LoVo (cell line): ENCODE measurements around the gene LPP.
"Not testable (repeated sequence)": the region's sequence is repeated elsewhere in the genome, so short reads cannot be mapped to it uniquely, and the experiment has no call there.

Source experiments
- DNase-seq: peaks from one replicate; pipeline ENCODE4 v3.0.0-alpha.2; 2016; ENCODE audit warnings: low spot score

LPP gene

DNA sequence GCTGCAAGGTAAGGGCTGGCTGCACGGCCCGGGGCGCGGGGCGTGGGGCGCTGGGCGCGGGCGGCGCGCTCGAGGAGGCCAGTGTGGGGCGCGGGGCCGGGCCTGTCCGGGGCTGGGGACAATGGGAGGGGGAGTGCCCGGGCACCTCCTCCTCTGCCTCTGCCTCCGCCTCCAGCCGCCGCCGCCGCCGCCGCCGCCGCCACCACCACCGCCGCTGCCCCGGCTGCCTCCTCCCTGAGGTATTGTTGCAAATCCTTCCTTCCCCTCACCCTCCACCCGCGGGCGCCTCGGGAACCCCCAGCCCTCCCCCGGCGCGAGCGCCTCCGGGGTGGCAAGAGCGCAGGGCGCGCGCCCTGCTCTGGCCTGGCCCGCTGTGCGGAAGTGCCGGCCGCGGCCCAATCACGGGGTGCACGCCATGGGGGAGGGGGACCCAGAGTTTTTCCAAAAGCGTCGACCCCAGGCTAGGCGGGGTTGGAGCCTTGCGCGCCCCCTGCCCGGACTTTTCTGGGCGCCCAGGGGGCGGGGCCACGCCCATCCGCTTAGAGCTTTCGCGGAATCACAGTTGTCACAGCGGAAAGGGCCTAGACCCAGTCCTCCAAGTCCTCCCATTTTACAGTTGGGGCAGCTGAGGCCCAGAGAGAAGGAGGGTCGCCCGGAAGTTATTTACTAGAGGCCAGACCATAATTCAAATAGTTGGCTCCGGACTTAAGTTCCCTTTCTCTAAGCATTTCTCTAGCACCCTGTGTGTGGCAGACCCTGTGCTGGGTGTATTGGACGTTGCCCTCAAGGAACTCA is at the start of gene LPP:
LPP (plus strand) TSS at position 144 of the 795 bp plus-strand sequence. CDS start 251,964 bp downstream, outside the sequence.
- no peak for DNase-seq

GRCh38 chr3:188106006-188106405 is 48.0 kb upstream of the LPP start:
- DNase-seq: no peak

DNA sequence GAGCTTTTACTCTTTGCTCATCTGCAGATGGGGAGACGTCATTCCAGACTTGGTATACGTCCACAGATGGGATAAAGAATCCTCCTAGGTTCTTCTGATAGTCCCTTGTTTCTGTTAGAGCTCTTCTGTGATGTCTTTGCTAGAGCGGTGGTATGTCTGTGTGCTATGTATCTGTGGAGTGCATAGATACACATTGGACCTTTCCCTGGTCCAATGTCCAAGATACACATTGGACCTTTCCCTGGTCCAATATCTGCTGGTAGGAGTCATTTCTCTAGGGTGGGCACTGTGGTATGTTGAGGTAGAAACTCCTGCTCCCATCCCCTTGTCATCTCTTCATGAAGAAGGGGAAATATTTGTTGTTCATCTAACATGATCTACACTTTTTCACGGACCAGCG is 47.5 kb upstream of the LPP start:
- DNase-seq: no peak

DNA sequence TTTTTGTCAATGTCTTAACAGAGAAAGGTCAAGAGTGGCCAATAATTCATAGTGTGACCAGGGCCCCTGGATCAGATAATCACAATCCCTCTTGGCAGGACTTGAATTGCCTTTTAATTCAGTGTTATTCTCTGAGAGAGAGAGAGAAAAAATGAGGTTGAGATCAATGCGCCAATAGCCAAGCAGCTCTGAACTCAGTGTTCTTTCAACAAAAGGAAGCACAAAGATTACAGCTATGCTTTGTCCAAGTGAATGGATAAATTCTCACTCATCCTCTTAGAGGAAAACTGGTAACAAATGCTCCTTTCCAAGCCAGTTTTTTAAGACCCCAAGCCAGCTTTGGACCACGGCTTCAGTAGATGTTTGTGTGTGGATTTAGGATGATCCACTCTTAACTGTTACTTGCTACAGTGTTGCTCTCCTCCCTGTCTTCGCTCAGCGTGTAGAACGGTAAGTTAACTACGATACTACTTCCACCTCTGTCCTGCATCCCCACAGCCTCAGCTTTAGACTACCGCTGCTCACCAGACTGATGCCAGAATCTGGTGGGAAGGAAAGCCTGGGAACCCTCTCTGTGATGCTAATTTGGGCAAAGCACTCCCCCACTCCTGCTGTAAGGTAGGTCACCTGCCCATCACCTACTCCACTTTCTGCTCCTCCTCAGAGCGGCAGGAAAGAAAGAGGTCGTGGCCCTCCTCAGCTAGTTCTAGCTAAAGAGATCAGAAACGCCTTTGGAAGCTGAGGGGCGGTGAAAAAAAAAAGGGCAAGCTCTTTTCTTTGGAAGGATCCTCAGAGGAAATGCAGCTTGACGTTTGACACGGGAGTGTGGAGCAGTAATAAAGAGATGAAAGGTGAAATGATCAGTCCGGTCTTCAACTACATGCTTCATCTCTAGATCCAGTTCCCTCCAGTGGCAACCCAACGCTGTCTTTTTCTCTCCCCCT is 46.8 kb upstream of the LPP start:
- no peak for DNase-seq

- no peak for DNase-seq
Measured at GRCh38 chr3:188108703-188109412, 45.1 kb upstream of the LPP start.

DNA sequence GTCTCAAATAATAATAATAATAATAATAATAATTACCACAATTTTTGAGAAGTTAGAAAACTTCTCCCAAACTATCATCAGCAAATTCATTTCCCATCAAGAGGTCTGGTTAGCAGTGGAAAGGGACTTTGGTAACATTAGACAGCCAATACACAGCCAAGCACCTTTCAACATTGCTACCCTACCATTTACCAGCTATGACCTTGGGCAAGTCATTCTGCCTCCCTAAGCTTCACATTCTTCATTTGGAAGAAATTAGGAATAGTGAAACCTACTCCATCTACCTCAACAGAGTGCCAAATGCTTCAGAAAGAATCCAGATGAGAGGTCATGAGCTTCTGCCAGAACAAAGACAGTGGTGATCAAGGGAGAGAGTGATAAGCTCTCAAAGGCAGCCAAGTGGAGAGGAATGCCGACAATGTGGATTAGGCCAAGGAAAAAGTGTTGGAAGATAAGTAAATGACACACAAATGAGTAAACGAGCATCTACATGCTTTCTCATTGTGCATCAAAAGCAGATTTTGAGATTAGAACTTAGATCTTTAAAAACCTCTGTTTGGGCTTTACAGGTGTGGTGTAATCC is 42.9 kb upstream of the LPP start:
- DNase-seq: no peak

DNA sequence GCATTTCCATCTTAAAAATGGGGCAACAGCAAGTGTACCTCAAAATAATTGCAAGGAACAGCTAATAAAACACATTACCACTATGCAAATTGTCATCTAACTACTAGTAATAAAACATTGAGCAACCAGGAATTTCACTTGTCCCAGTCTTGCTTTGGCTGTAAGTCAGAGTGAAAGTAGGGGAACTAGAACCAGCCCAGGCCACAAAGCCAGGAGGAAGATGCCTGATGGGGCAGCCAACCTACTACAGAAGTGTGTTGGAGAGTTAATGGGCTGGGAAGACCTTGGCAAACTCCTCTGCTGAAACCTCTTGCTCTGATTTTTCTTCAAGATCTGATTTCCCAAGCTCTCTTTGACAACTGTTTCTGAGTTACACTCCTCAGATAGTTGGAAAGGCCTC is 40.2 kb upstream of the LPP start:
- no peak for DNase-seq

- no peak for DNase-seq
Measured at GRCh38 chr3:188119846-188120245, 34.1 kb upstream of the LPP start.

GRCh38 chr3:188122571-188123169 is 31.3 kb upstream of the LPP start:
- no peak for DNase-seq

- no peak for DNase-seq
Measured at GRCh38 chr3:188123170-188123905, 30.6 kb upstream of the LPP start.

GRCh38 chr3:188124184-188124583 is 29.8 kb upstream of the LPP start:
- DNase-seq: no peak

DNA sequence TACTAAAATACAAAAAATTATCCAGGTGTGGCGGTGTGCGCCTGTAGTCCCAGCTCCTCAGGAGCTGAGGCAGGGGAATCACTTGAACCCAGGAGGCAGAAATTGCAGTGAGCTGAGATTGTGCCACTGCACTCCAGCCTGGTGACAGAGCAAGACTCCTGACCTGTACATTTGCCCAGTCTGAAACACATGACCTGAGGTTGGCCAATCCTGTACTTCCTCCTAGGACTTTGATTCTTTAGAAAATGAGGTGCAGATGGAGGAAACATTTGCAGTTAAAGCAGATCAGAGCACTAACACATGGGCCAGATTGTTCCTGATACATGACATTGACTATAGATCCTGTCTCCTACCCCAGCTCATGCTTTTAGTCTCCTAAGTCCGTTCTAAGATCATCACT is 28.9 kb upstream of the LPP start:
- no peak for DNase-seq

GRCh38 chr3:188126276-188126675 is 27.7 kb upstream of the LPP start:
- no peak for DNase-seq

GRCh38 chr3:188126934-188127333 is 27.0 kb upstream of the LPP start:
- DNase-seq: no peak

DNA sequence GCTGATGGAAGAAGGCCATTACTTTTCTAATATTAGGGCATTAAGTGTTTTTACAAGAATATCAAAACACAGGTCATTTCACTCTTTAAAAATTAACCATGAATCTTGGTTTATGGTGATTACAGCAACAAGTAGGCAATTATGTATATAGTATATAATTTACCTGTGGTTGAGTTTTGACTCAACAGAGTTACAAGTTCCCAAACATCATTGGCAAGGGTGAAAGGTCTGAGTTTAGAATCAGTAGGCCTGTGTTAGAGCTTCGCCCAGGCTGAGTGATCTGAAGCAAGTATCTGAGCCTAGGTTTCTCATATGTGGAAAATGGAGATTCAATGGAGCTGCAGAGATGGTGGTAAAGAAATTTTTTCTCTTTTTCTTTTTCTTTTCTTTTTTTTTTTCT is 25.1 kb upstream of the LPP start:
- no peak for DNase-seq

- DNase-seq: not testable (repeated sequence)
Measured at GRCh38 chr3:188131023-188131422, 22.9 kb upstream of the LPP start.

DNA sequence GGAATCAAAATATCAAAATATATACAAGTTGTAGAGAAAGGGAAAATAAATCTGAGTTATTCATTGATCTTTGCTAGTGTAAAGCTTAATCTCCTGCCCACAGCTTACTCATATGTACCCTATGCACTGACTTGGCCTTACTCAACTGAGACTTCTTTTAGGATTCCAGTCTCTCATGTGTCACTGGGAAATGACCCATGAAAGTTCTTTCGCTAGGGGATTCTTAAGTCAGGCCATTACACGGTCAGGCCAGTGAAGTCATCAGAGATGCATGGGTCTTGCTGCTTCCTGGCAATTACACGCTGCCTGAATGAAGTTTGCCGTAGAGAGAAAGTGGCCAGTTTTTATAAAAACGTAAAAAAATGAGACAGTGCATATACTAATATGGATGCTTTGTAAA is 20.7 kb upstream of the LPP start:
- DNase-seq: no peak

DNA sequence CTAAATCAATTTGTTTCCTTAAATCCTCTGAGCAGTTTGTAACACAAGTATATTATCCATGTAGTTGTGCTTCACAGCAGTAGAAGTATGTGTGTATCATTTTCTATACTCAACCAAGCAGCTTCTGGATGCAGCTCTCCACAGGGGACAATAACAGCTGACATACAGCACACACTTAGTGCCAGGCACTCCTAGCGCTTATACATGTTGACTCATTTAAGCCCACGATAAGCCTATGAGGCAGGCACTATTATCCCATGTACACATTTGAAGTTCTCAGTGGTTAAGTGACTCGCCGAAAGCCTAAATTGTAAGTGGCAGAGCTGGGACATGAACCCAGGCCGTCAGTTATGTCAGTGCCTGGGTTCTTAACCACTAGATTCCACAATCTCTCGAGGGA is 20.3 kb upstream of the LPP start:
- DNase-seq: no peak

- no peak for DNase-seq
Measured at GRCh38 chr3:188134079-188134478, 19.9 kb upstream of the LPP start.

GRCh38 chr3:188134856-188135255 is 19.1 kb upstream of the LPP start:
- no peak for DNase-seq

DNA sequence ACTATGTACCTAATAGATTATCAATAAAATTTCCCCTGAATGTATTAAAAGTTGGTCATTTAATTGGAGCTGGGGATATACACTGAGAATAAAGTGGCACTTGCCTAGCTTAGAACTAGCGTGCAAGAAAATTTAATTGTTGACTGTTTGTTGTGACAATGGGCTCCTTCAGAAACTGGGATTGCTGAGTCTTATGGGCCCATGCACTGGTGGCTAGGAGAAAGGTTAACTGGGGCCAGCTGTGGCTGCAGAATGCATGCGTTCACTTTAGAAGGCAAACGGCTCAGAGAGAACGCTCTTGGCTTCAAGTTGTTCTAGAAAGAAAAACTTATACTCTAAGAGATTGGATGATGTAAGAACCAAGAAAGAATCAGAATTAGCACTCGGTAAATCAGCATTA is 18.7 kb upstream of the LPP start:
- no peak for DNase-seq
